GM20000 (cell line): ENCODE measurements around the gene ANKRD34B.
A peak's percentile ranks its signal among the peaks of the same experiment; 100 is the strongest.

ENCODE experiments used
- DNase-seq: peaks from one replicate; pipeline ENCODE4 v3.0.0; 2012; ENCODE audit warnings: low spot score
- CTCF ChIP-seq: IDR thresholded peaks from 2 replicates; pipeline ENCODE4 v1.5.1; 2012; ENCODE audit warnings: mild to moderate bottlenecking, control low read depth; ENCODE audit errors: extremely low read depth, missing control alignments

The ANKRD34B gene

DNA sequence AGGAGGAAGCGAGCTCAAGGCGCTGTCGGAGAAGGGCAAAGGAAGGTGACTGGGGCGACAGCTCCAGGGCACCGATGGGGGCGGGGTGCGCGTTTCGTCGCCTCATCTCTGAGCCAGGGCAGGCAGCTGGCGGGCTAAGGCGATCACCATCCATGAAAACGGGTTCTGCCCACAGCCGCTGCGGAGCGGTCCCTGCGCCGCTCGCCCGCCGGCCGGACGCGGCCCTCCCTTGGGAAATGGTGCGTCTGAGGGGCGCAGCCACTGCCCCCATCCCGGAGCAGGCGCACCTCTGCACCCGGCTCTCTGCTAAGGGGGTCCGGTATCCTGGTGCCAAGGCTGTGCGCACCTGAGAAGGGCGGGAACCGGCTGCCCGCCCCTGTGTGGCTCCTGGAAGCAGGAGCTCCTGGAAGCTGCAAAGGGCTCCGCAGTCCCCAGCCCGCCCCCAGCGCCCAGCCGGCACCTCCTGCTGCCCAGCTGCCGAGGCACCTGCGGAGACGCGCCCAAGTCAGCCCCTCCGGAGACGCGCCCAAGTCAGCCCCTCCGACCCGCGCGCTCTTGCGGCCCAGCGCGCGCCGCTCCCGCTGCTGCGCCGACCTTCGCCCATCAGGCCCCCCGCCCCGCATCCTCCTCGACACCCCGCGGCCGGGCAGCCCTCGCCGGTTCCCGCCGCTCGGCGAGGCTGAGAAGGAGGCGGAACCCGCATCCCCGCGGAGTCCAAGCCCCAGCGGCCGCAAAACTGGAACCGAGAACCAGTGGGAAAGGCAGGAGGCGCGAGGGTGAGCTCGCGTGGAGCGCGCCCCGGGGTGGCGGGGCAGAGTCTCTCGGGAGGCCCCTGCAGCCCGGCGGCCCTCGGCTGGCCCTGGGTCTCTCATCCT, 757 bp downstream of the ANKRD34B start:
- no peak for TF ChIP-seq CTCF

GRCh38 chr5:80568251-80568650, 1.8 kb downstream of the ANKRD34B start:
- DNase-seq = no peak
- TF ChIP-seq CTCF = no peak

More for the DNA sequence above, 757 bp downstream of the ANKRD34B start:
- DNase-seq = peak; percentile 28

- DNase-seq = no peak
- TF ChIP-seq CTCF = no peak
Measured at GRCh38 chr5:80566711-80567259, 3.3 kb downstream of the ANKRD34B start.

DNA sequence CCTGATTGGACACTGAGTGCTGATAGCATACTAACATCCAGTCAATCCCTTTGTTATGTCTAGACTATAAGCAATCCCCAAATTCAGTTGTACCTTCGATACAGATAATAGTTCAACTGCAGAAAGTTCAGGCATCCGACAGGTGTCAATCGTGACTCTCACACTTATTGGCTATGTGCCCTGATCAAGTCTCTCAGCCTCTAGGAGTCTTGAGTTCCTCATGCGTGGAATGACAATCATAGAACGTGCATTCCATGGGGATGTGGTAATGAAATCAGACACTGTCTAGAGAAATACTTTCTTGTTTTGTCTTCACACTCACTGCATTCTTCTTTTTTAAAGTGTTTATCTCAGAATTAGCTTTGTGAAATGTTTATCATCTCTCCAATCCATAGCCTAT, 4.8 kb downstream of the ANKRD34B start:
- TF ChIP-seq CTCF = no peak
- DNase-seq = no peak

- TF ChIP-seq CTCF = no peak
- DNase-seq = no peak
Measured at GRCh38 chr5:80559244-80559643, 10.8 kb downstream of the ANKRD34B start.

DNA sequence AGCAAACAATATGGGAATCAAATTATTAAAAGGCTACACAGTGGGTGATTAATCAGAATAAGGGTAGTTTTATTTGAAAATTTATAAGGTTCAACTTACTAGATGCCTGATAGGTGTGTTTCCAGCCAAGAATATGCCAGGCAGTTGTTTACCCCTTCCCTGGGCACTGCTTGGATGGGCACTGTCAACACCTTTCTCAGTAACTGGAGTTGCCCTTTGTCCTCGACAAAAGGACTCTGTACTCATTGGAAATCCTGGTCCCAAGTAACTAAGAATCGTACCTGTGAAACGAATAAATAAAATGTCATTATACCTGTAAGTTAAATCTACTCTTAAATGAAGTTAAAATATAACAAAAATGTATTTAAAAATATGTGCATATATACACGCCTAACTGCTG, 15.0 kb downstream of the ANKRD34B start:
- DNase-seq = no peak
- TF ChIP-seq CTCF = no peak

- DNase-seq = no peak
- TF ChIP-seq CTCF = no peak
Measured at GRCh38 chr5:80554646-80555045, 15.4 kb downstream of the ANKRD34B start.
